BJ (cell line): ENCODE data around the gene OASL. TPM values are rescaled to one million over a fixed set of nuclear protein-coding genes. Genes with fewer than 3 reads are reported as not detected.

ENCODE experiments used
- CTCF ChIA-PET: fragments of 350-600 bp; formaldehyde crosslinking; extraction: SDS; loops from one replicate; lab custom pipeline; 2021; ENCODE audit warnings: antibody characterized with exemption, inconsistent platforms; lab: Yijun Ruan, JAX
- POLR2A ChIA-PET: fragments of 300-600 bp; sonication (Branson Sonifier 250); formaldehyde crosslinking; extraction: SDS; loops from one replicate; lab custom pipeline; 2021; ENCODE audit warnings: antibody characterized with exemption; lab: Charles Lee
- DNase-seq: peaks from one replicate; pipeline ENCODE4 v3.0.0-alpha.2; 2011; ENCODE audit warnings: low read depth
- H3K27me3 ChIP-seq: 2 replicates; pipeline ENCODE4 v1.6.0; 2011; ENCODE audit warnings: low read length; ENCODE audit not compliant: control insufficient read depth, insufficient read depth
- H3K36me3 ChIP-seq: 2 replicates; pipeline ENCODE4 v1.5.1; 2011; ENCODE audit warnings: low read length; ENCODE audit not compliant: control insufficient read depth, insufficient read depth
- H3K4me3 ChIP-seq: 2 replicates; pipeline ENCODE4 v1.5.1; 2011; ENCODE audit warnings: low read depth, mild to moderate bottlenecking, control low read depth, low read length
- polyA plus RNA-seq: library from polyadenylated mRNA; depleted of rRNA; stranded (reverse); fragments of >200 nt; gene quantifications from 2 replicates; pipeline ENCODE4 v1.2.3, GENCODE V29; 2011
- TF ChIP-seq, protein P1 (sequence below): IDR thresholded peaks from 2 replicates; pipeline ENCODE4 v1.5.1; 2011; ENCODE audit warnings: low read depth, mild to moderate bottlenecking, control low read depth, inconsistent platforms, low read length, moderate library complexity; ENCODE audit not compliant: insufficient read depth

The OASL gene
- polyA plus RNA-seq, 1 experiment: 0.67 TPM

DNA sequence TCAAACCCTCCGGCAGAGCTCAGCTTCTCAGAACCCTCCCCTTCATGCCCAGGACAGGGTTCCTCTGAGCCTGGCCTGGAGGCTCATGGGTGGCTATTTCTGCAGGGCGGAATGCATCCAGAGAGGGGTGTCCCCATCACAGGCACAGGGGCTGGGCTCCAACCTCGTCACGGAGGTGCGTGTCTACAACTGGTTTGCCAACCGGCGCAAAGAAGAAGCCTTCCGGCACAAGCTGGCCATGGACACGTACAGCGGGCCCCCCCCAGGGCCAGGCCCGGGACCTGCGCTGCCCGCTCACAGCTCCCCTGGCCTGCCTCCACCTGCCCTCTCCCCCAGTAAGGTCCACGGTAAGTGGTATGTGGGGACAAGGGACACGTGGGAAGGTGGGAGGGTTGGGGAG lies 45.0 kb downstream of the OASL start:
- DNase-seq: no peak

DNA sequence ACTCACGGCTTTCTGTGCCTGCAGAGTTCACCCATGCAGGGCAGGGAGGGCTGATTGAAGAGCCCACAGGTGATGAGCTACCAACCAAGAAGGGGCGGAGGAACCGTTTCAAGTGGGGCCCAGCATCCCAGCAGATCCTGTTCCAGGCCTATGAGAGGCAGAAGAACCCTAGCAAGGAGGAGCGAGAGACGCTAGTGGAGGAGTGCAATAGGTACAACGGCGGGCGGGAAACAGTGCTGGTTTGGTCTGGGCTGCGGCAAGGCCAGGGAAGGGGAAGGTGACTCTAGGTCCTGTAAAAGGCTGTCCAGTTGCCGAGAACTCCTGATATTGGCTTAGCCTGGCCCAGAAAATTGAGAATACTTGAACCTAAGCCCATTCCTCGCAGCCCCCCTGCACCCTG lies 45.5 kb downstream of the OASL start:
- Histone ChIP-seq H3K27me3 (peaks cover 5% of the 10 kb centered on the region), H3K36me3 (no peaks in the 10 kb centered on the region), H3K4me3 (no peak overlapping the region)
- ChIA-PET CTCF (interaction anchor here (1.3 to 2.7 kb wide), 3 partner anchors 8 to 21 kb away, joined by 3 to 8 read pairs (median 6); no protein-coding TSS in a partner anchor), POLR2A (interaction anchor here (0.6 kb wide), 1 partner anchor 303 kb away, joined by 9 read pairs; the partner anchor contains the start of gene CAMKK2)
- TF ChIP-seq, protein P1, sequence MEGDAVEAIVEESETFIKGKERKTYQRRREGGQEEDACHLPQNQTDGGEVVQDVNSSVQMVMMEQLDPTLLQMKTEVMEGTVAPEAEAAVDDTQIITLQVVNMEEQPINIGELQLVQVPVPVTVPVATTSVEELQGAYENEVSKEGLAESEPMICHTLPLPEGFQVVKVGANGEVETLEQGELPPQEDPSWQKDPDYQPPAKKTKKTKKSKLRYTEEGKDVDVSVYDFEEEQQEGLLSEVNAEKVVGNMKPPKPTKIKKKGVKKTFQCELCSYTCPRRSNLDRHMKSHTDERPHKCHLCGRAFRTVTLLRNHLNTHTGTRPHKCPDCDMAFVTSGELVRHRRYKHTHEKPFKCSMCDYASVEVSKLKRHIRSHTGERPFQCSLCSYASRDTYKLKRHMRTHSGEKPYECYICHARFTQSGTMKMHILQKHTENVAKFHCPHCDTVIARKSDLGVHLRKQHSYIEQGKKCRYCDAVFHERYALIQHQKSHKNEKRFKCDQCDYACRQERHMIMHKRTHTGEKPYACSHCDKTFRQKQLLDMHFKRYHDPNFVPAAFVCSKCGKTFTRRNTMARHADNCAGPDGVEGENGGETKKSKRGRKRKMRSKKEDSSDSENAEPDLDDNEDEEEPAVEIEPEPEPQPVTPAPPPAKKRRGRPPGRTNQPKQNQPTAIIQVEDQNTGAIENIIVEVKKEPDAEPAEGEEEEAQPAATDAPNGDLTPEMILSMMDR: no peak
- DNase-seq: no peak

More for the DNA sequence above, 45.0 kb downstream of the OASL start:
- TF ChIP-seq, protein P1: no peak
- Histone ChIP-seq H3K4me3 (no peak overlapping the region), H3K36me3 (no peaks in the 10 kb centered on the region), H3K27me3 (peaks cover 5% of the 10 kb centered on the region)
- POLR2A ChIA-PET: interaction anchor here (0.6 kb wide), 1 partner anchor 302 kb away, joined by 9 read pairs; the partner anchor contains the start of gene CAMKK2
- CTCF ChIA-PET: no interaction called here

DNA sequence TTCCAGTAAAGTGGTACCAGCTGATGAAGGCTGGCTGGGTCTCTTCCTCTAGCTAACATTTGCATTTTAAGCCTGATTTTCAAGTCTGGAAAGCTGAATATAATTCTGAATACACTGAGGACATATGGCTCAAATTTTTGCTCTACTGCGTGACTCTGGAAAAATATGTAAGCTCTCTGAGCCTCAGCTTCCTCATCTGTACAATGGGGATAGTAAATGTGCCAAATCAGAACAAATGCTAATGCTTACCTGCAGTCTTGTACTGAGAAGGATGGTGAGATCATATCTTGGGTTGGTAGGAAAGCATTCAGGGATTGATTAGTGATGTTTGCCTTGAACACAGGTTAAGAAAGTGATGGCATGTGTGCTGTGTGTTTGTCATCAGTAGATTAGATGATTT lies 46.1 kb downstream of the OASL start:
- TF ChIP-seq, protein P1: no peak
- H3K36me3 ChIP-seq: no peaks in the 10 kb centered on the region
- POLR2A ChIA-PET: no interaction called here
- no peak for DNase-seq
- no peak overlapping the region for H3K4me3 ChIP-seq
- CTCF ChIA-PET: interaction anchor here (1.3 to 2.7 kb wide), 4 partner anchors 9 to 21 kb away, joined by 3 to 8 read pairs (median 4); partner anchors contain the start of gene HNF1A
- H3K27me3 ChIP-seq: peaks cover 5% of the 10 kb centered on the region

DNA sequence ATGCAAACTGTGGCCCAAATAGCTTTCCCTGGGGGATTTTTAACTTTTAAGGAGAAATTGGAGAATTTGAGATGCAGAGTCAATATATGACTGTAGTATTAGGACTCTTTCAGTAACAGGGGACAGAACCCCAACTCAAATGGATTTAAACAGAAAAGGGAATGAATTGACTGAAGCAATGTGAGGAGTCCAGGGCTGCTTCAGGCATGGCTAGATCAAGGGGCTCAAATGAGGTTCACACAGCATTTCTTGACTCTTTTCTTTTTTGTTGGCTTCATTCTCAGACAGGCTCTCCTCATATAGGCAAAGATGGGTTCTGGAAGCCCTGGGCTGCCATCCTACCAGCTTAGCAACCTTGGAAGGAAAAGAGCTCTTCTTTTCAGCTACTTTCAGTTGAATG lies 47.1 kb downstream of the OASL start:
- H3K36me3 ChIP-seq: no peaks in the 10 kb centered on the region
- peaks cover 5% of the 10 kb centered on the region for H3K27me3 ChIP-seq
- POLR2A ChIA-PET: no interaction called here
- TF ChIP-seq, protein P1: no peak
- CTCF ChIA-PET: interaction anchor here (1.4 to 2.7 kb wide), 2 partner anchors 13 to 20 kb away, joined by 3 to 8 read pairs; partner anchors contain the start of gene HNF1A
- H3K4me3 ChIP-seq: no peak overlapping the region
- DNase-seq: no peak

DNA sequence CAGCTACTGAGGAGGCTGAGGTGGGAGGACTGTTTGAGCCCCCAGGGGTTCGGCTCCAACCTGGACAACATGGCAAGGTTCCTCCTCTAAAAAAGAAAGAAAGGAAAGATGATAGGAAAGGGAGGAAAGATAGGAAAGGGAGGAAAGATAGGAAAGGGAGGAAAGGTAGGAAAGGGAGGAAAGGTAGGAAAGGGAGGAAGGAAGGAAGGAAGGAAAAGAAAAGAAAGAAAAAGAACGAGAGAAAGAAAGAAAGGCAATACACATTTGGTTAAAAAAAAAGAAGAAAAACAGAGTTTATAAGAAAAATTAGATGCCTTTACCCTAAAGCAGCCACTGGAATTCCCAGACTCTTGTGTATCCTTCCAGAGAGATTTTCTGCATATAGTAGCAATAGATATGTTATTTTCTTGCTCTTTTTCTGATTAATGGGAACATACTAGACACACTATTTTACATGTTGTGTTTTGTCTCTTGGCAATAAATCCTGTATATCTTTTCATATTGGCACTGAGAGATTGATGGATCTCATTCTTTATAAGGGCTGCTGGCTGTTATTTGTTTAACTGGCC lies 48.5 kb downstream of the OASL start:
- ChIA-PET POLR2A (no interaction called here), CTCF (interaction anchor here (2.7 kb wide), 1 partner anchor 19 kb away, joined by 8 read pairs; no protein-coding TSS in a partner anchor)

More for the DNA sequence above, 48.5 kb downstream of the OASL start:
- H3K4me3 ChIP-seq: no peak overlapping the region
- peaks cover 5% of the 10 kb centered on the region for H3K27me3 ChIP-seq
- no peaks in the 10 kb centered on the region for H3K36me3 ChIP-seq
- TF ChIP-seq, protein P1: no peak
- DNase-seq: no peak
